HEK293 (cell line): ENCODE results near the gene PNKD.

ENCODE experiments used
- ZBTB8A ChIP-seq: fragments of 450-650 bp; formaldehyde crosslinking; IDR thresholded peaks from 2 replicates; pipeline ENCODE4 v1.5.1; 2016; ENCODE audit warnings: missing biosample characterization, missing genetic modification characterization
- ZIC2 ChIP-seq: fragments of 450-650 bp; formaldehyde crosslinking; IDR thresholded peaks from 2 replicates; pipeline ENCODE4 v1.5.1; 2016; ENCODE audit warnings: missing biosample characterization, missing genetic modification characterization
- ZNF670 ChIP-seq: fragments of 450-650 bp; formaldehyde crosslinking; IDR thresholded peaks from 2 replicates; pipeline ENCODE4 v1.5.1; 2016; ENCODE audit warnings: missing biosample characterization, missing genetic modification characterization, low read depth
- ZNF677 ChIP-seq: fragments of 450-650 bp; IDR thresholded peaks from 2 replicates; pipeline ENCODE4 v1.5.0; 2018; ENCODE audit warnings: missing biosample characterization, mild to moderate bottlenecking, missing genetic modification characterization, moderate library complexity
- TF ChIP-seq, protein P1 (sequence below): fragments of 450-650 bp; formaldehyde crosslinking; IDR thresholded peaks from 2 replicates; pipeline ENCODE4 v1.5.1; 2016; ENCODE audit warnings: missing biosample characterization, missing genetic modification characterization

GRCh38 chr2:218270721-218271486, 585 bp downstream of the PNKD start:
- TF ChIP-seq, protein P1, sequence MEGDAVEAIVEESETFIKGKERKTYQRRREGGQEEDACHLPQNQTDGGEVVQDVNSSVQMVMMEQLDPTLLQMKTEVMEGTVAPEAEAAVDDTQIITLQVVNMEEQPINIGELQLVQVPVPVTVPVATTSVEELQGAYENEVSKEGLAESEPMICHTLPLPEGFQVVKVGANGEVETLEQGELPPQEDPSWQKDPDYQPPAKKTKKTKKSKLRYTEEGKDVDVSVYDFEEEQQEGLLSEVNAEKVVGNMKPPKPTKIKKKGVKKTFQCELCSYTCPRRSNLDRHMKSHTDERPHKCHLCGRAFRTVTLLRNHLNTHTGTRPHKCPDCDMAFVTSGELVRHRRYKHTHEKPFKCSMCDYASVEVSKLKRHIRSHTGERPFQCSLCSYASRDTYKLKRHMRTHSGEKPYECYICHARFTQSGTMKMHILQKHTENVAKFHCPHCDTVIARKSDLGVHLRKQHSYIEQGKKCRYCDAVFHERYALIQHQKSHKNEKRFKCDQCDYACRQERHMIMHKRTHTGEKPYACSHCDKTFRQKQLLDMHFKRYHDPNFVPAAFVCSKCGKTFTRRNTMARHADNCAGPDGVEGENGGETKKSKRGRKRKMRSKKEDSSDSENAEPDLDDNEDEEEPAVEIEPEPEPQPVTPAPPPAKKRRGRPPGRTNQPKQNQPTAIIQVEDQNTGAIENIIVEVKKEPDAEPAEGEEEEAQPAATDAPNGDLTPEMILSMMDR = no peak
- no peak for TF ChIP-seq ZNF677
- TF ChIP-seq ZBTB8A (tag by site-specific recombination) = no peak
- TF ChIP-seq ZIC2 = no peak
- no peak for TF ChIP-seq ZNF670 (tag by site-specific recombination)
